Measurements from ENCODE around the gene GALNT12.

GALNT12 gene

DNA sequence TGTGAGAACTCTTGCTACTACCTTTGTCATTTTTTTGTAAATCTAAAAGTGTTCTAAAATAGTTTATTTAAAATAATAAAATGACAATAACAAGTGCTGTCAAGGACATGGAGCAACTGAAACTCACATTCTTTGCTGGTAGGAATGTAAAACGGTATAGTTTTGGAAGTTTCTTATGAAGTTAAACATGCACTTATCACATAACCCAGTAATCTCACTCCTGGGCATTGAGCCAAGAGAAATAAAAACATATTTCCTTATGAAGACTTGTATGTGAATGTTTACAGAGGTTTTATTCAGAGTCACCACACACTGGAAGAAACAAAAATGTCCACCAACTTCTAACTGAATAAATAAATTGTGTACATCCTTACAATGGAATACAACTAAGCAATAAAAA lies 90.3 kb downstream of the GALNT12 start:
- FAIRE-seq (no peak), DNase-seq (ENCODE audit: insufficient read length, low spot score) (no peak)
- TF ChIP-seq TAF1 (IDR thresholded peaks at IDR 0.05; ENCODE audit: low read depth, low read length), result no peak
- TF ChIP-seq SPI1 (IDR thresholded peaks at IDR 0.05; ENCODE audit: low read depth, low read length), result no peak
- TF ChIP-seq POLR2AphosphoS5 (IDR thresholded peaks at IDR 0.05; ENCODE audit: low read depth, low read length), result no peak
- no peak for TF ChIP-seq PAX5 (IDR thresholded peaks at IDR 0.05; ENCODE audit: insufficient read depth, low read length, severe bottlenecking)
- no peak for TF ChIP-seq POU2F2 (IDR thresholded peaks at IDR 0.05; ENCODE audit: low read depth, low read length)
- no peak for TF ChIP-seq POLR2A (IDR thresholded peaks at IDR 0.05; ENCODE audit: low read depth, low read length)

DNA sequence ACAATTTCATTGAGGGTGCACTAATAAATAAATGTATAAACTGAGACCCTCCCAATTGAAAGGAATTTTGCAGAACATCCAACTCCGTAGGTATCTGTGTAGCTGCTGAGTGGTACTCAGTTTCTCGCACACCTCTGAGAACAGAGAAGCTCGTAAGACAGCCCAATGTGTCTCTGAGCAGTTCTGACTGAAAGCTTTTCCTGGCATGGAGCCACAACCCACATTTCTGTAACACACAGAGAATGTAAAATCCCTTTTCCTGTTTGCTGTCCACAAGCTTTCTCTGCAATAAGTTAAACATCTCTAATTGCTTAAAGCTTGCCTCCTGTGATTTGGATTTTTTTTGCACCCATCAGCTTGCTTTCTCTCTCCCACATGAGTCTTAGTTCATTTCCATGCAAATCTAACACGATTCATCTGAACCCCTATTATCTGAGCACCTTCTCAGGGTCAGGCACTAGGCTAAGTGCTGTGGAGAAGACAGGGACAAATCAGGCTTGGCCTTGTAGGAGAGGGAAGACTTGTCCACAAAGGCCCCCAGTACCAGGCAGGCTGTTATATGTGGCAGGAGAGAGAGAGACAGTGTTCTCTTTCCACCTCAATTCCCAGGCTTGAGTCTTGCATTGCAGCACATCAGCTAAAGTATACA lies 92.1 kb downstream of the GALNT12 start:
- FAIRE-seq (no peak), DNase-seq (ENCODE audit: insufficient read length, low spot score) (no peak)
- no peak for TF ChIP-seq POU2F2 (IDR thresholded peaks at IDR 0.05; ENCODE audit: low read depth, low read length)
